GM19099 (cell line): Measurements from ENCODE around the gene FAM221B.

Experiments
- POLR2A ChIP-seq: IDR thresholded peaks from 3 replicates; pipeline ENCODE4 v1.6.1; 2011; ENCODE audit warnings: low read depth; ENCODE audit not compliant: insufficient read length; ENCODE audit errors: extremely low read depth

FAM221B gene

DNA sequence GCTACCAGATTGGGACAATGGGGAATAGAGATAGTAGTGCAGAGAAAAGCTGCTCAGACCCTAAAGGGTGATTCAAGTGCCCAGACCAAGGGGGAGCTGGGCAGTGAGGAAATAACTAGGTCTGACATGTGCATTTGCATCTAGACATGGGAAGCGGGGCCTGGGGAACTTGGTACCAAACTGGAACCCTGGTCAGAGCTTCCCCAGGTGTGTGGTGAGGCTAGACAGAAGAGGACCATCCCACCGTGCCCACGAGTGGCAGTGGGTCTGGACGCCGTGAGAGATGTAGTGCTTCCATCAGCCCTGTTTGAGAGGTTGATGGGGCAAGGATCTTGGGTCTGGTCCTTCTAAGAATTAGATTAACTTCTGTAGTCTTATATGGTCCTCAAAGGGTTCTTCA lies 8.1 kb upstream of the FAM221B start:
- TF ChIP-seq POLR2A: no peak

DNA sequence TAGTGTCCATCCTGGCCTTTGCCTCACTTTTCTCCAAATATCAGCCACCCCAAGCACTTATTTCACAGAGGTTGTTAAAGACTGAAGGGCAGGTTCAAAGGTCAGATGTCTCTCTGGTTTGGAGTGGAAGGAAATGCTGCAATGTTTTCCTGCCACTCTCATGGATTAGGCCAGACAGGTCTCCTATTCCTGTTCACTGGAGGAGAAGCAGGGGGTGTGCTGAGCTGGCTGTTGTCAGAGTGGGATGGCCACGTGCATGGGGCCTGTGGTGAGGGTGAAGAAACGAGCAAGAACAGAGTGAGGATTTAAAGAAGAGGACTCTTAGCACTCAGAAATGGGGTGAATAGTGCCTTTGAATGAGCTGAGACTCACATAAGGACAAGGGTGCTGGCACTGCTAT lies 7.2 kb upstream of the FAM221B start:
- no peak for TF ChIP-seq POLR2A

DNA sequence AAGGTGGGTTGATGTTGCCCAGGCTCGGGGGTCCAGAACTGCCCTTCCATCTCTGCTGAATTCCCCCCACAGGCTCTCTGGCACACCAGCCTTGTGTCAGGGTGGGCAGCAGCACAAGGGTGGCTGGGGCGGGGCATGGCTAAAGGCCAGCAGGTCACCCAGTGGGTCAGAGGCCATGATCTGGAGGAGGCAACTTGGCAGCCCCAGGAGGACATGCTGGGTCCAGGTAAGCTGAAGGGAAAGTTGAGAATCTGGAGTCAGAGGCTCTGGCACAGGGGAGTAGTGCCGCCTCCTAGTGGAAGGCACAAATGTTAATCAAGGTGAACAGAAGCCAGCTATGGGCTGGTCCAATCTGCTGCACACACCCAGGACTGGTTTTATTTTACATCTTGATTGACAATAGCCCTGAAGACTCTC lies 6.7 kb upstream of the FAM221B start:
- TF ChIP-seq POLR2A: no peak

DNA sequence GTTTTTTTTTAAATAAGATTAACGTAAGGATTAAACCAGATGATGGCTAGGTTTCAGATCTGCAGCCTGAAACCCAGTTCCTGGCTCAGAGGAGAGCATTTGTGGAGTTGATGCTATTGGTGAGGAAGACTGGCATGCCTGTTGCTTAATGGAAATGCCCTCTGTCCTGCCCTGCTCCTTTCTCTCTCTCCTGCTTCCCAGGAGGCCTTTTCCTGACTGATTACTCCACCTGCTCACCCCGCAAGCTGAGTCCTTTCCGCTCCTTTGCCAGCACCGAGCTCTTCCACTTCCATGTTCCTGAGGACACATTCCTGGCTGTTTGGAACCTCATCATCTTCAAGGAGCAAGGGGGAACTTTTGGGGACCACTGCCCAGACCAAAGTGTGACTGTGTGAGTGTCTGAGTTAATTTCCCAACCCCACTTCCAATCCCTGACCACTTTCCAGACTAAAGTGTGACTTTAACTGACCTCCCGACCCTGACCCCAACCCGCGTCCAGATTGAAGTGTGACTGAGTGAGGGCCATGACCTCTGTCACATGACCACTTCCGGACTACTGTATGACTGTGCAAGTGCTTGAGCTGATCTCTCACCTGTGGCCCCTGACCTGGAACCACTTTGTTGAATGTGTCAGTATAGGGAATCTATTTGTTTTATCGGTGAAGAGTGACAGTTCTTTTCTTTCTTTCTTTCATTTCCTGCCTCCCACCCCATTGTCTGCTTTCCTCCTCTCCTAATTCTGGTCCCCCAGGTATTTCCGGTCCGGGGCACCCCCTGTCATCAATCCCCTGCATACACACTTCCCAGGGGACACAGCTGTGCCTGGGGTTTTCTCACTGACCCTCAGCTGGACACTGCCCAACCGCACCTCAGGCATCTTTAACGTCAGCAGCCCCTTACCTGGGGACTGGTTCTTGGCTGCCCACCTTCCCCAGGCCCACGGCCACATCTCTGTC lies 6.0 kb upstream of the FAM221B start:
- TF ChIP-seq POLR2A: no peak

DNA sequence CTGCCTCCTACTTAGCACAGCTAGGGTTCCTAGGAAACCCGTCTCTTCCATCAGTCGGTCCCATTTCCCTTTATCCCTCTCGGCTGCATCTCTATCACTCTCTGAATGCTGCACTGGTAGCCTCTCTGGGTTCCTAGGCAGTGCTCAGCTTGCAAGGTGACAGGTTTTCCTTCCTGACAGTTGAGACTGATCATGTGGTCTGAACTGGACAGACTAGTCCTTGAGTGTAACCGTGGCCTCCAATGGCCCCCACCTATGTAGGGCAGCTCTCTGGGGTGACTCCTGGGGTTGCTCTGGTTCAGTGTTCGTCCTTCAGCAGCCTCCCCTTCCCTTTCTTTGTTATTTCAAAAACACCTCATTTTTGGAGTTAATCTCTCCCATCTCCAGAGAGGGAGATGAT lies 4.3 kb upstream of the FAM221B start:
- no peak for TF ChIP-seq POLR2A

DNA sequence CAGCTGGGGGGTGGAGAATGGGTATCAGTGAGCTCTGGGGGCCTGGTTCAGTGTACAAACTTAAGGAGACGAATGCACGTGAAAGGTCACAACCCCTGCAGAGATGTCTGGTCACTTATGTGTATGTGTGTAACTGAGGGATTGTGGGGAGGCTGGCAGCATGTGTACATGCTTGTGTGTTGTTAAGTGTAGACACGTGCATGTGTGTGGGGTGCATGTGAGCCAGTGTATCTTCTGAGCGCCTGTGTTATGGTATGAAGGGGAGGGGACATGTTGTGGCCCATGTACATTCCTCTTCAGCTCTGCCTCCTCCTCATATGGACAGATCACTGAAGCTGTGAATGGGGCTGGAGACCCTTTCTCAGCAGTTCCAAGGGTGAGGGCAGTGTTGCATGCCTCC lies 2.5 kb upstream of the FAM221B start:
- TF ChIP-seq POLR2A: no peak

DNA sequence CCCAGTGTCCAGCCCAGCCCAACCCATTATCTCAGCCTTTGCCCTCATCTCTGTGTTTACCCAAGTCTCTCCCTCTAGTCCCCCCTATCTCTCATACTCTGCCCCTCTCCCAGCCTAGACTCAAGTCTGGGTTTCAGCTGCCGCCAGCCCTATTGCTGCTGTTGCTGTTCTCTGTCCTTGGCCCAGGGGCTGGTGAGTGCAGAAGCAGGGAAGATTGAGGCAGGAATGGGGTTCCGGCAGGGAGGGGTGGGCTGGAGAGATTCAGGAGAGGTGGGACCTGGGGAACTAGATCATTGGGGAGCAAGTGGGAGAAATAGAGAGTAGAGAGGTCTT lies 1.2 kb upstream of the FAM221B start:
- no peak for TF ChIP-seq POLR2A

DNA sequence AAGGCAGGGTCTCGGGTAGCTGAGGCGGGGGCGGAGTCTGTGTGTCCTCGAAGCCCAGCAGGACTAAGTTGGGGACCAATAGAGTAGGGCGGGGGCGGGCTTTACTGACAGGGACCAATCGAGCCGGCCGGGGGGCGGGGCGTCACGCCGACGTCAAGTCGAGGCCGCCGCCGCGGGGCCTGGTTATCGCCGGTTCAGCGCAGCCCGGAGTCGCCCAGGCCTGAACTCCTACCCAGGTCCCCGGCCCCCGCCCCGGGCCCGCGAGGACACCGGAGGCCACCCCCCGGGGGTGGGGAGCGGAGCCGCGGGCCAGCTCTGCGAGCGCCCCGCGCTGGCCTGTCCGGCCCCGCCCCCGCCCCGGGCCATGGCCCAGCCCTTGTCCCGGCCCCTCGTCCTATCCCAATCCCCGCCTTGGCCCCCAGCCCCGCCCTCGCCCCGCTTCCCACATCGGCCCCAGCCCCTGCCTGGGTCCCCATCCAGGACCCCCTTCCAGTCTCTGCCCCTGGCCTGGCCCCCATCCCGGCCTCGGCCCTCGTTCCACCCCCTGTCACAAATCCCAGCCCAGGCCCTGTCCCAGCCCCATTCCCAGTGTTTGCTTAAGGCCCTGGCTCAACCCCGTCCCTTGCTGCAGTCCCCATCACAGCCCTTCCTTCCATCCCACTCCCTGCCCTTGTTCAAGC lies 692 bp upstream of the FAM221B start, which contains the start of gene TMEM8B:
Gene TMEM8B (plus strand): TSS at position 145 of the 680 bp plus-strand sequence. CDS start 220 bp downstream, at position 365.
- TF ChIP-seq POLR2A: peak; percentile 60

DNA sequence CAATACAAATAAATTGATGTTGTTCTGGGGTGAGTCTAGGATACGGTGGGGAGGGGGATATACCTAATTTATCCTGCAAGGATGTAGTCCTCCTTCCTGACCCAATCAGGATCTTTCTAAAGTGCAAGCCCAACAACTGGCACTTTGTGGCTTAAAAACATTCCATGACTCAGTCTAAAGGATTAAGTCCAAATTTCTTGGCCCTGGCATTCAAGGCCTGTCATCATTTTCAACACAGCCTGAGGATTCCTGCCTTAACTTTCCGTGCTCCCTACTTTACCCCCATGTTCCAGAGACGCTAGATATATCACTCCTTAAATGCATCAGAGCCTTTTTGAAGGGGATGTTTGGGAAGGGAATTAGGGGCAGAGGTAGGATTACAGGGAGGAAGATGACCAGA lies 1.0 kb downstream of the FAM221B start:
- no peak for TF ChIP-seq POLR2A

DNA sequence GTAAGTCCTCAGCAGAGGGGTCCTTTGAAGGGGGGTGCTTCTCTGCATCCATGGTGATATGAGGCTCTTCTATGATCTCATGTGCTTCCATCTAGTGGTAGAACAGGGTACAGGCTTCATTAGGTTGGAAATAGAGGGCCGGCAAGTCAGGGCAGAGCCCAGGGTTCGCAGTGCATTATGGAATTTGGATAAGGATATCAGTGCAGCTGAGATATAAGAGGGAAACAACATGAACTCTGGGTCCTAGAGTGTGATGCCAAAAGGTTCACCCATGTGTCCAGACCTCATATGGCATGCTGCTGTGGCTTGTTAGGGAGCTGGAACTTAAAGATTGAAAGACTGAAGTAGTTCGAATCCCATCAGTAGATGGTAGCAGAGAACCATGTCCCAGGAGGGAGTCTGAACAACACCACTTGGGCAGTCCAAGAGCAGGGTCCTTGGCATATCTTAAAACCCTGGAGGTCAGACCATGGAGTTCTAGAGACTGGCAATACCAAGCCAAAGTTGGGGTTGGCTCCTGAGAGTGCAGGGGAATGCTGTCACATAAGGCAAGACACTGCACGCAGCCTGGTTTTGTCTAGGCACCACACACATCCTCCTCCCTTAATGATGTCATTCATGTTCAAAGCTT lies 2.3 kb downstream of the FAM221B start:
- no peak for TF ChIP-seq POLR2A

DNA sequence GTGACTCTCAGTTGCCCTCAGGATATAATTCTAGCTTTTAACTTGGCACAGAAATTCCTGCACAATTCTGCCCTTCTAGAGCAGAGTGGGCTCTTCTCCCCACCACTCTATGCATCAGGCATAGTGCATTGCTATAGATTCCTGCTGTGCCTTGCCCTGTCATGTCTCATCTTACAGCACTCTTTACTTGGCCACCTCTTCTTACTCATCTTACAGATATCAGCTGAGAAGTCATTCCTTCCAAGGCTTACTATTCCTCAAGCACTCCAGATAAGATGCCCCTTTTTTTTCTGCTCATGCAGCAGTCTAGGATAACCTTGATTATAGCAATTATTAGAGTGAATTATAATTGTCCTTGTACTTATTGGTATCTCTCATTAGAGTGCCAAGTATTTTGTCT lies 5.6 kb downstream of the FAM221B start:
- TF ChIP-seq POLR2A: no peak

DNA sequence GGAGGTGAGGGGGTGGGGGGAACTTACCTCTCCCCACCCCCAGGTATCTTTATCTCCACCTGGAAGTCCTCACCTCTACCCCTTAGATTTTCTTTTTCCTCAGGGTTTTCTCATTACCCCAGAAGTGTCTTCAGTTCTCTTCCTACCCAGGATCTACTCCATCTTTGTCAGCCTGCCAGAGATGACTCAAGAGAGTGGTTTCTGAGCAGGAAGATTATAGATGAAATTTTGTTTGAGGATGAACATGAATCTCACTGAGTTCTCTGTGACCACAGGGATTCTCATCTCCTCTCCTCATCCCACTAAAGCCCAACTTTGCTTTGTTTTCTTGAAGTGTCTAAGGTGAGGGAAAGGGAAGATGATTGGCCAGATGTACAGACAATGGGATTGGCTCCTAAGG lies 8.5 kb downstream of the FAM221B start:
- no peak for TF ChIP-seq POLR2A

DNA sequence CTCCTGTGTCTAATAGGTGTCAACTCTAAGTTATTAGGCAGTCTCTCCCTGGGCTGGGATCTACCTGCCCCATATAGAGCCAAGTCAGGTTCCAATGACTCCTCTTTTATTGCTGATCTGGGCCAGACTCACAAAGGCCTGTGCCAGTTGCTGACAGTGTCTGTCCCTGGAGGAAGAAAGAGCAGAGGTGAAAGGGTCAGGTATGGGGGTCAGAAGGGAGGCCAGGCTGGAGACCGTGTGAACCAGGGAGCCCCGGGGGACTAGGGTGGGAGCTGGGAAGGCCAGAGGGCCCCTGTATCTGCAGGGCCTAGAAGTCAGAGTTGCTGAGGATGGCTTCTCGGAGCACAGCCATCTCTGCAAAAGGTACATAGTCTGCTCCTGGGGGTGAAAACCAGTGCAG lies 10.2 kb downstream of the FAM221B start:
- TF ChIP-seq POLR2A: no peak

DNA sequence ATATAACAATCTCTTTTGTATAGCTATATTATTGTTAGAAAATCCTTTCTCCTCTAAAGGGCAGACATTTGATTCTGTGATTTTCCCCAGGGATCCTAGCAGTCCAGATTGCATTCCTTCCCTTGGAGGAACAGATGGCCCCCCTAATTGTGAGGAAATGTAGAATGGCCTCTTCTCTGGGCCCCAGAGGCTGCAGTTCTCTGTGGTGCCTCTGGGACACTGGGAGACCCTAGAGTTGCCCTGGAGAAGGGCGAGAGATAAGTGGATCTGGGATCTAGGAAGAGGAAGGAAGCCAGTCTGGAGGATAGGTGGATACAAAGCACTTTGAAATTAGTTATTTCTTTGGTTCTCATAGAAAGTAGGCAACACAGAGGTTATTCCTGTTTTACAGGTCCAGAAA lies 11.8 kb downstream of the FAM221B start:
- no peak for TF ChIP-seq POLR2A

DNA sequence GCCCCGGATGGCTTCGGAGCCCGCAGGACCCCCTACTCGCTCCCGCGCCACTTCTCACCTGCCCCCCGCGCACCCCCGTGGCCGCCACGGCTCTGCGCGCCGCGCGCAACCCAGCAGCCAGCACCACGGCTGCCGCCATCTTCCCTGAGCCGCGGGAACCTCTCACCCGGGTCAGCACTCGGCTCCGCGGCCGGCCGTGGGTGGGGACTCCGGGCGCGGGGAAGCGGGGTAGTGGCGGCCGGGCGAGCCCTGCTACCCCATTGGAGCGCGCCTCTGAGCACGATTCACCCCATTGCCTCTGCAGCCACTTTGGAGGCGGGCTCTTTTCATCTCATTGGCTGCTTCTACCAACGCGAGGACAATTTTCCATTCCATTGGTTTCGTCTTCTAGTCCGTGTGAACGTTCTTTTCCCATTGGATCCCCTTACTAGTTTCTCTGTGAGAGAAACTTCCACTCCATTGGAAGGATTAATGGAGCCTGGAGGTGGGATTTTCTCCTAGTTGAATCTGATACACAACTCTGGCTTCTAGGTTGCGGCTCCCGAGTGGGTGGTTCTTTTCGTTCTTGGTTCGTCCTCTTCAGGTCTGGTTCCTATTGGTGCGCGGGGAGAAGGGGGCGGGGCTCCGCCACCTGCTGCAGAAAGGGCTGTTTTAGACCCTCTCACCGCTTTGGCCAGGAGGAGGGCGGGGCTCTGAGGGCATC lies 13.5 kb downstream of the FAM221B start, which contains the start of gene HINT2:
Gene HINT2 (minus strand): TSS at position 202 of the 703 bp plus-strand sequence. CDS start 63 bp downstream, at position 139.
- peak; percentile 95 for TF ChIP-seq POLR2A

DNA sequence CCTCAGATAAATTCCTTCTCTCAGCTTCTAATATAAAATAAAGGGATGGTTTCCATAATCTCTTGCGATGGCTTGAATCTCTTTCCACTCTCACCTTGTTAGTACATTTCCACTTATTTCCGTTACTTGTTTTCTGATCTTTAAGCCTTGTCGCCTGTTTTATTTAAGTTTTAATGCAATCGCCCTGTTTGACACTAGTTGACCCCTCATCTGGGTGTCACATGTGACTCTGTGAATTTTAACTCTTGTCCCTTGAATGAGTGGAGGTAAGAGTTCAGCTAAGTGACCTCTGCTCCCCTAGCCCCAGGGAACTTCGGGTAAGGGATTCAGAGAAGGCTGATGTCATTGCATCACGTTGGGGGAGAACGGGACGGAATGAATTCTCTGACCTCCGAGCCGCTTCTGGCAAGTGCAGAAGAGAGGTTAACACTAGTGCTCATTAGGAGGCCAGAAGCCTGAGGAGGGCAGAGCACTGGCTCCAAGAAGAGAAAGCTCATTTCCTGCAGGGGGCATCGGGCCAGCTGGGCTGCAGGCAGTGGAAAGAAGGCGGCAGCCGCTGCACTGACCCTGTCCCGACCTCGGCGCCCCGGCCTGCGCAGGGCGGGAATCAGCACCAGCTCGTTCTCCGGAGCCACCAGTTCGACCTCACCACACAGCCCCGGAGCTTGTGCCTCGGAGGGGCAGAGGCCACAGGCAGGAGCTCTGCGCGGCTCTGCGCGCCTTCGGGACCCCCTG lies 14.3 kb downstream of the FAM221B start:
- TF ChIP-seq POLR2A: no peak
